Neutrophil (primary cell): ENCODE data around the gene SMPDL3B.
A peak's percentile ranks its signal among the peaks of the same experiment; 100 is the strongest.

Experiments
- H3K27ac ChIP-seq: fragments of 200-600 bp; sonication (generic); 2 replicates; pipeline ENCODE4 v1.5.1; 2016; ENCODE audit warnings: mild to moderate bottlenecking, moderate library complexity
- H3K27me3 ChIP-seq: fragments of 200-600 bp; sonication (generic); 2 replicates; pipeline ENCODE4 v1.6.0; 2016; ENCODE audit warnings: mild to moderate bottlenecking
- H3K36me3 ChIP-seq: fragments of 200-600 bp; sonication (generic); 2 replicates; pipeline ENCODE4 v1.5.1; 2017
- H3K4me1 ChIP-seq, 2 experiments: fragments of 200-600 bp in 1 of 2; sonication (generic) in 1 of 2; 1 replicate in 1 of 2; 2 replicates in 1 of 2; pipeline versions ENCODE4 v1.5.1 to v1.6.1; 2013 to 2016; ENCODE audit warnings: low read depth in 1 of 2, low read length in 1 of 2, mild to moderate bottlenecking in 1 of 2, moderate library complexity in 1 of 2; ENCODE audit not compliant: control insufficient read depth in 1 of 2, insufficient read depth in 1 of 2
- H3K4me3 ChIP-seq, 2 experiments: fragments of 200-600 bp in 1 of 2; sonication (generic) in 1 of 2; 1 replicate in 1 of 2; 2 replicates in 1 of 2; pipeline ENCODE4 v1.5.1; 2013 to 2016; ENCODE audit warnings: low read depth in 1 of 2, low read length in 1 of 2, mild to moderate bottlenecking in 1 of 2, moderate library complexity in 1 of 2
- H3K9me3 ChIP-seq: fragments of 200-600 bp; sonication (generic); 2 replicates; pipeline ENCODE4 v1.5.1; 2016
- TF ChIP-seq, protein P1 (sequence below): fragments of 200-600 bp; sonication (generic); IDR thresholded peaks from 2 replicates; pipeline ENCODE4 v1.5.1; 2016; ENCODE audit warnings: antibody characterized with exemption

SMPDL3B gene

DNA sequence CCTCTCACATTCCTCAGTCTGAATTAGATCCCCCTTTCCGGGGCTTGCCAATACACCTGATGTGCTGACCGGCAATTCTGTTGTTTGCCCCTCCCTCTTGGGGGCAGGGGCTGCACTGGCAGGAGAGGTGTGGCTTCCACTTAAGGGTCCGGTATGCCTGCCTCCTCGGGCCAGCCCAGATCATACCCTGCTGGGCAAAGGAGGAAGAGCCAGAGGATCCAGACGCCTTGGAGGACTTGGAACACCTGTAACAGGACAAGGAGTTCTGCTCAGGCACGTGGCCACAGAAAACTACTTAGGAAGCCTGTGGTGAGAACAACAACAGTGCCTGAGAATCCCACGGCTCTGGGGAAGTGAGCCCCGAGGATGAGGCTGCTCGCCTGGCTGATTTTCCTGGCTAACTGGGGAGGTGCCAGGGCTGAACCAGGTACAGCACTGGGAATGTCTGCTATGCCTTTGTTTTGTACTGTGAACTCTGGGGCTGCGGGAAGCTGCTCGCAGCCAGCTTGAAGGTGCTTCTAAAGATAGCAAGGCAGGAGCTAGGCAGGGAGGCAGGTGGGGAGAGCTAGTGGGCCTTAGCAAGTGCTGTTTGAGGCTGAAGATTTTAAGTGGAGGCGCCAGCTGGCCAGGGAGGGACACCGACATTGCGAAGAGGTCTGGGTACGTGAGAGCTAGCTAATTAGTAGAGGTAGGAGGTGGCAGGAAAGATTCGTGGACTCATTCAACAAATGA is at the start of gene SMPDL3B:
SMPDL3B (plus strand) TSS at position 183 of the 732 bp plus-strand sequence; CDS start at position 367, 184 bp downstream.
- TF ChIP-seq, protein P1, sequence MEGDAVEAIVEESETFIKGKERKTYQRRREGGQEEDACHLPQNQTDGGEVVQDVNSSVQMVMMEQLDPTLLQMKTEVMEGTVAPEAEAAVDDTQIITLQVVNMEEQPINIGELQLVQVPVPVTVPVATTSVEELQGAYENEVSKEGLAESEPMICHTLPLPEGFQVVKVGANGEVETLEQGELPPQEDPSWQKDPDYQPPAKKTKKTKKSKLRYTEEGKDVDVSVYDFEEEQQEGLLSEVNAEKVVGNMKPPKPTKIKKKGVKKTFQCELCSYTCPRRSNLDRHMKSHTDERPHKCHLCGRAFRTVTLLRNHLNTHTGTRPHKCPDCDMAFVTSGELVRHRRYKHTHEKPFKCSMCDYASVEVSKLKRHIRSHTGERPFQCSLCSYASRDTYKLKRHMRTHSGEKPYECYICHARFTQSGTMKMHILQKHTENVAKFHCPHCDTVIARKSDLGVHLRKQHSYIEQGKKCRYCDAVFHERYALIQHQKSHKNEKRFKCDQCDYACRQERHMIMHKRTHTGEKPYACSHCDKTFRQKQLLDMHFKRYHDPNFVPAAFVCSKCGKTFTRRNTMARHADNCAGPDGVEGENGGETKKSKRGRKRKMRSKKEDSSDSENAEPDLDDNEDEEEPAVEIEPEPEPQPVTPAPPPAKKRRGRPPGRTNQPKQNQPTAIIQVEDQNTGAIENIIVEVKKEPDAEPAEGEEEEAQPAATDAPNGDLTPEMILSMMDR = peak; percentile 8
- no peaks in the 10 kb centered on the region for H3K9me3 ChIP-seq
- peaks cover 6% of the 10 kb centered on the region for H3K27me3 ChIP-seq
- H3K4me3 ChIP-seq = no peak within 1 kb of the TSS
- H3K36me3 ChIP-seq = no peaks in the 10 kb centered on the region
- H3K27ac ChIP-seq = peak within 1 kb of the TSS; percentile 35
- H3K4me1 ChIP-seq = peaks cover 27 to 37% of the 10 kb centered on the region in 2 experiments

- Histone ChIP-seq H3K4me1 (peaks cover 85 to 92% of the 10 kb centered on the region in 2 experiments), H3K36me3 (peaks cover 94% of the 10 kb centered on the region), H3K4me3 (peak overlapping the region; percentile 51 to 69), H3K27ac (peak overlapping the region; percentile 99), H3K9me3 (no peaks in the 10 kb centered on the region), H3K27me3 (no peaks in the 10 kb centered on the region)
- TF ChIP-seq, protein P1 = no peak
These were observed 49.7 kb upstream of the SMPDL3B start for GRCh38 chr1:27885114-27885528.

GRCh38 chr1:27885621-27886352 is 49.0 kb upstream of the SMPDL3B start:
- peak overlapping the region; percentile 99 for H3K27ac ChIP-seq
- TF ChIP-seq, protein P1 = no peak
- H3K4me3 ChIP-seq = peak overlapping the region; percentile 51 to 69
- no peaks in the 10 kb centered on the region for H3K9me3 ChIP-seq
- no peaks in the 10 kb centered on the region for H3K27me3 ChIP-seq
- H3K36me3 ChIP-seq = peaks cover 94% of the 10 kb centered on the region
- H3K4me1 ChIP-seq = peaks cover 91 to 93% of the 10 kb centered on the region in 2 experiments

DNA sequence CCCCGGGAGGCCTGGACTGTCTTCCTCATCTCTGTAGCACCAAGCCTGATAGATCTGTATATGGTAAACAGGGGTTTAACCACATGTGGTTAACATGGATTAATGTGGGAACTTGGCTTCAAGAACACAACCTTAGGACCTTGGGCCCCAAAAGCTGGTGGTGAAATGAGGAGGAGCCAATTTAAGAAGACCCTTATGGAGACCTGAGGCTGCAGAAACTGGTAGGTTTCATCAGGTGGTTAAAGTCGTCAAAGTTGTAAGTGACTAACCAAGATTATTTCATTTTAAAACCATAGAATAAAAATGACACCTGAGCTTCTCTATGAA is 48.5 kb upstream of the SMPDL3B start:
- TF ChIP-seq, protein P1 = no peak
- Histone ChIP-seq H3K4me3 (peak overlapping the region; percentile 51 to 69), H3K36me3 (peaks cover 92% of the 10 kb centered on the region), H3K27ac (peak overlapping the region; percentile 99), H3K27me3 (no peaks in the 10 kb centered on the region), H3K4me1 (peaks cover 97 to 99% of the 10 kb centered on the region in 2 experiments), H3K9me3 (no peaks in the 10 kb centered on the region)

- Histone ChIP-seq H3K36me3 (peaks cover 88% of the 10 kb centered on the region), H3K27ac (peak overlapping the region; percentile 99), H3K4me3 (peak overlapping the region; percentile 51 to 69), H3K4me1 (peaks cover 100% of the 10 kb centered on the region in 2 experiments), H3K27me3 (no peaks in the 10 kb centered on the region), H3K9me3 (no peaks in the 10 kb centered on the region)
- TF ChIP-seq, protein P1 = no peak
These were observed 48.1 kb upstream of the SMPDL3B start for GRCh38 chr1:27886744-27887143.
